WERI-Rb-1 (cell line): Measurements from ENCODE around the gene DYRK2.

Source experiments
- DNase-seq: peaks from one replicate; pipeline ENCODE4 v3.0.0-alpha.2; 2020
- H3K27ac ChIP-seq: fragments of 250-450 bp; sonication (Bioruptor Pico); 2 replicates; pipeline ENCODE4 v1.5.1; 2020; ENCODE audit warnings: mild to moderate bottlenecking, moderate library complexity
- H3K27me3 ChIP-seq: fragments of 250-450 bp; sonication (Bioruptor Pico); 2 replicates; pipeline ENCODE4 v1.5.1; 2021; ENCODE audit warnings: mild to moderate bottlenecking, low read depth, moderate library complexity; ENCODE audit not compliant: insufficient read depth, severe bottlenecking
- H3K36me3 ChIP-seq: fragments of 250-450 bp; sonication (Bioruptor Pico); 2 replicates; pipeline ENCODE4 v1.5.1; 2020; ENCODE audit warnings: mild to moderate bottlenecking, moderate library complexity
- H3K4me3 ChIP-seq: 2 replicates; pipeline ENCODE4 v1.5.1; 2011; ENCODE audit warnings: low read depth, mild to moderate bottlenecking, control low read depth, low read length
- H3K9me3 ChIP-seq: fragments of 250-450 bp; sonication (Bioruptor Pico); 2 replicates; pipeline ENCODE4 v1.5.1; 2021; ENCODE audit warnings: mild to moderate bottlenecking, moderate library complexity; ENCODE audit not compliant: severe bottlenecking
- CTCF ChIP-seq: IDR thresholded peaks from 2 replicates; pipeline ENCODE4 v1.5.1; 2011; ENCODE audit warnings: low read depth, mild to moderate bottlenecking, control low read depth, inconsistent platforms, low read length

The DYRK2 gene

GRCh38 chr12:67650388-67651131 lies 2.0 kb downstream of the DYRK2 start:
- H3K4me3 ChIP-seq: peak overlapping the region; percentile 89
- H3K27me3 ChIP-seq: no peaks in the 10 kb centered on the region
- H3K9me3 ChIP-seq: no peaks in the 10 kb centered on the region
- no peak for TF ChIP-seq CTCF
- H3K27ac ChIP-seq: peak overlapping the region; percentile 97
- peaks cover 34% of the 10 kb centered on the region for H3K36me3 ChIP-seq
- no peak for DNase-seq

GRCh38 chr12:67651132-67651695 lies 2.7 kb downstream of the DYRK2 start:
- H3K27me3 ChIP-seq: no peaks in the 10 kb centered on the region
- no peak overlapping the region for H3K27ac ChIP-seq
- no peak for DNase-seq
- H3K36me3 ChIP-seq: peaks cover 41% of the 10 kb centered on the region
- peak overlapping the region; percentile 89 for H3K4me3 ChIP-seq
- TF ChIP-seq CTCF: no peak
- no peaks in the 10 kb centered on the region for H3K9me3 ChIP-seq

- Histone ChIP-seq H3K9me3 (no peaks in the 10 kb centered on the region), H3K4me3 (no peak overlapping the region), H3K27me3 (no peaks in the 10 kb centered on the region), H3K36me3 (peaks cover 67% of the 10 kb centered on the region), H3K27ac (no peak overlapping the region)
- no peak for TF ChIP-seq CTCF
- no peak for DNase-seq
These were observed 7.3 kb downstream of the DYRK2 start for GRCh38 chr12:67655829-67656228.

- Histone ChIP-seq H3K27me3 (no peaks in the 10 kb centered on the region), H3K27ac (no peak overlapping the region), H3K4me3 (no peak overlapping the region), H3K36me3 (peaks cover 64% of the 10 kb centered on the region), H3K9me3 (no peaks in the 10 kb centered on the region)
- no peak for TF ChIP-seq CTCF
- DNase-seq: no peak
These were observed 7.7 kb downstream of the DYRK2 start for GRCh38 chr12:67656251-67656650.

- peaks cover 49% of the 10 kb centered on the region for H3K36me3 ChIP-seq
- H3K4me3 ChIP-seq: no peak overlapping the region
- no peak for TF ChIP-seq CTCF
These were observed 9.9 kb downstream of the DYRK2 start for GRCh38 chr12:67658486-67658885.

More at GRCh38 chr12:67658486-67658885, 9.9 kb downstream of the DYRK2 start:
- Histone ChIP-seq H3K27ac (no peak overlapping the region), H3K9me3 (no peaks in the 10 kb centered on the region), H3K27me3 (no peaks in the 10 kb centered on the region)
- DNase-seq: no peak
